ENCODE results near the gene GRID1.

Gene GRID1

DNA sequence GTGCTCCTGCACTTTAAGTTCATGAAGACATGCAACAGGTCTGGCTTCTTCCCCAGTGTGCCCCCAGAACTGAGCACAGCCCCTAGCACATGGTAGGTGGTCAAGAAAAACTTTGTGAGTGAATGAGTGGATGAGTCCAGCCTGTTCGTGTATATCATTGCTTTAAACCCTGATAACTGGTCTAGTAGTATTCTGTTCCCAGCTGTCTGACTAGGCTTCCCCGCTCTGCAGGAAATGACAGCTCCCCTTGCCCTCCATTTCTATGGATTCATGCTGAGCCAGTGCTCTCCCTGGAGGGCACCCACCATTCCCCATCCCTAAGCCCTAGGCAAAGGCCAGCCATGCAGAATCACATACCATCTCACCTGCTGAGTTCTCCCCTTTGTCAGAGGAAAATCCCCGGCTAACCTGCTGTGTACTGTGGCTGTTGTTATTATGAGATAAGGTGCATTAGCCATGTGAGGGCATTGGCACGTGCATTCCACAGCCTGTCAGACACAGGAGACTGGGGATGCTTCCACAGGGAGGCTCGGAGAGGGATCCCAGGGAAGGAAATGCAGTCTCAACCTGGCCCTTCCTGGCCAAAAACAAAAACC lies 698.9 kb downstream of the GRID1 start:
- no peak overlapping the region for H3K4me3 ChIP-seq (ENCODE audit: low read length)
- no peak for TF ChIP-seq CTCF (IDR thresholded peaks at IDR 0.05; ENCODE audit: insufficient read depth, low read depth, low read length, missing control alignments)
- DNase-seq (ENCODE audit: low read depth): no peak

DNA sequence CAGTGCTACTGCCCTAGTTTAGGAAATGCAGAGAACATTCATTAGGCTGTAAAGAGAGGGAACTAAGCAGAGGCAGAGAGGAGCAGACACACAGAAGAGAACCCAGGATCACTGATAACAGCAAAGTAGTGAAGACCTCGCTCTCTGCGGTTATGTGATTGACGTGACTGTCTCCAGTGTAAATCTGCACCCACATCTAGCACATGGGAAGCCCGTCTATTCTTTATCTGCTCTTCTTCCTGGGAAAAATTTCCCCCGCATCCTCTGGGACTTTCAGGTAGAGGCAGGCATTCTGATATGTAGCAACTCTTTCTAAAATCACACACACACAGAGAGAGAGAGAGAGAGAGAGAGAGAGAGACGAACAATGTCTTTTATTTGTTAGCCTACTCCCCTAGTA lies 699.6 kb downstream of the GRID1 start:
- H3K4me3 ChIP-seq (ENCODE audit: low read length): no peak overlapping the region
- no peak for TF ChIP-seq CTCF (IDR thresholded peaks at IDR 0.05; ENCODE audit: insufficient read depth, low read depth, low read length, missing control alignments)
- DNase-seq (ENCODE audit: low read depth): no peak

DNA sequence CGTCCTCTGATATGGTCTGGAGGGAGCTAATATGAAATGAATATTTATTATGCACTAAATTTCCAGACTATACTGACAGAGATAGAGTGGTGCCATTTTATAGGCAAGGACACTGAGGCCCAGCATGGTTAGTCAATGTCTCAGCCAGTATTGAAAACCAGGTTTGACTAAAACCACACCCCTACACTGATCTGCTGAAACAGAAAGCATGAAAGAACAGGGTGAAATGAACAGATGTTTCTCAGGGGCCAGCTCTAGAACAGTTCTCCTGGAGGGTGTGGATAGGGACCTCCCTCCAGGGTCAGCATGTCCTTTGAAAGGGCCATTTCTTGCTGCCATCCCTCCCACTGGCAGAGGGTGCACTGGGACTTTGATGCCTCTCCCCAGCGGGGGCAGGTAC lies 700.5 kb downstream of the GRID1 start:
- no peak for TF ChIP-seq CTCF (IDR thresholded peaks at IDR 0.05; ENCODE audit: insufficient read depth, low read depth, low read length, missing control alignments)

DNA sequence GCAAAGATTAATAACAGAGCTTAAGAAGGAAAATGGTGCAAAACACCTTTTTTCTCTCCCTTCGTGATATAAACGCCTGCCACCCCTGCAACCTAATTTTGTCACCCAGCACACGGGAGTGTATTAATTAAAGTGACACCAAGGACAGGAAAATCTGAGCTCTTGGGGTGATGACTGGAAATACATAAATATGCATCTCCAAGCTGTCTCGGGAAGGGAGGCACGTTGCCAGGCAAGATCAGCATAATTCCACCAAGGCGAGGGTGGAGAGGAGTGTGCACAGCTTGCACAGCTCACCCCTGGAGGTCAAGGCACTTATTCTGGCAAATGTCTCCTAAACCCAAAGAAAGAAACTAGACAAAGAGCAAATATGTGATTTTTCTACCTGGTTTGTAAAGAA lies 700.9 kb downstream of the GRID1 start:
- no peak overlapping the region for H3K4me3 ChIP-seq (ENCODE audit: low read length)
- no peak for TF ChIP-seq CTCF (IDR thresholded peaks at IDR 0.05; ENCODE audit: insufficient read depth, low read depth, low read length, missing control alignments)
- no peak for DNase-seq (ENCODE audit: low read depth)

More for the DNA sequence above, 700.5 kb downstream of the GRID1 start:
- no peak overlapping the region for H3K4me3 ChIP-seq (ENCODE audit: low read length)
- no peak for DNase-seq (ENCODE audit: low read depth)

DNA sequence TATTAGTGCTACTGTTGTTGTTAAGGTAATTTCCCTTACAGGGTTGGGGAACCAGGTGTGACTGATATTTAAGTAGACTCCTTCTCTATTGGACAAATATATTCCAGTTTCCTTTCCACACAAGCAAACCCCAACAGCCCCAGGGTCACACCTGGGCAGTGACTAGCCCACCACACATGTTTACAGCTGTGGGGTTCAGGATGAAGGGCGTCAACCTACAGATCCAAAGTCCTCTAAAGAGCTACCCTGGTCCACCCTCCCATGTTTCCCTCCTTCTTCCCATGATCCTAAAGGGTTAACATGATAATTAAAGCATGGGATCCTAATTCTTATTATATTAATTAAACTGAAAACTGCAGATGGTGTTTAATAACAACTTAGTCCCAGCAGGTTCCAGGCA lies 701.5 kb downstream of the GRID1 start:
- TF ChIP-seq CTCF (IDR thresholded peaks at IDR 0.05; ENCODE audit: insufficient read depth, low read depth, low read length, missing control alignments): no peak
- H3K4me3 ChIP-seq (ENCODE audit: low read length): no peak overlapping the region
- DNase-seq (ENCODE audit: low read depth): no peak

- no peak for TF ChIP-seq CTCF (IDR thresholded peaks at IDR 0.05; ENCODE audit: insufficient read depth, low read depth, low read length, missing control alignments)
- H3K4me3 ChIP-seq (ENCODE audit: low read length): no peak overlapping the region
Measured at GRCh38 chr10:85661123-85661522, 705.5 kb downstream of the GRID1 start.

GRCh38 chr10:85659331-85659730 lies 707.3 kb downstream of the GRID1 start:
- no peak for DNase-seq (ENCODE audit: low read depth)
- H3K4me3 ChIP-seq (ENCODE audit: low read length): no peak overlapping the region
- TF ChIP-seq CTCF (IDR thresholded peaks at IDR 0.05; ENCODE audit: insufficient read depth, low read depth, low read length, missing control alignments): no peak

More at GRCh38 chr10:85661123-85661522, 705.5 kb downstream of the GRID1 start:
- DNase-seq (ENCODE audit: low read depth): no peak
